ENCODE results near the gene CPA2.

The CPA2 gene

DNA sequence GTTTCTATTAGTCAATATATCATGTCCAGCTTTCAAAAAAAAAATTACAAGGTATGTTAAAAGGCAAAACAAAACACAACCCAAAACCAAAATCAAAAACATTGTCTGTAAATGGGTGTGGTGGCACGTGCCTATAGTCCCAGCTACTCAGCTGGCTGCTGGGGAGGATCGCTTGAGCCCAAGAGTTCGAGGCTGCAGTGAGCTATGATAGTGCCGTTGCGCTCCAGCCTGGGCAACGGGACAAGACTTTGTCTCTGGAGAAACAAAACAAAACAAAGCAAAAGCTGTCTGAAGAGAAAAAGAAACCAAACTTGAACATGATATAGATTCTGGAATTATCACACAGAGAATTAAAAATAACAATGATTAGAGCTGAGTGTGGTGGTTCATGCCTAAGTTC is 67.6 kb downstream of the CPA2 start:
- peaks cover 4% of the 10 kb centered on the region for H3K9me3 Mint-ChIP-seq
- peaks cover 71% of the 10 kb centered on the region for H3K4me1 Mint-ChIP-seq
- H3K27me3 Mint-ChIP-seq (ENCODE audit: low read depth) = no peaks in the 10 kb centered on the region
- H3K27ac Mint-ChIP-seq = peak overlapping the region; percentile 50 to 87 (median 80)
- H3K4me3 Mint-ChIP-seq = no peak overlapping the region
- TF ChIP-seq CTCF (IDR thresholded peaks at IDR 0.05; ENCODE audit: unreplicated experiment in 3 of 3) = no peak
- no peaks in the 10 kb centered on the region for H3K36me3 Mint-ChIP-seq (ENCODE audit: low read depth)

- no peak for TF ChIP-seq CTCF (IDR thresholded peaks at IDR 0.05; ENCODE audit: unreplicated experiment in 3 of 3)
- H3K4me3 Mint-ChIP-seq = no peak overlapping the region
Observed at GRCh38 chr7:130337410-130337971, 70.8 kb downstream of the CPA2 start.

DNA sequence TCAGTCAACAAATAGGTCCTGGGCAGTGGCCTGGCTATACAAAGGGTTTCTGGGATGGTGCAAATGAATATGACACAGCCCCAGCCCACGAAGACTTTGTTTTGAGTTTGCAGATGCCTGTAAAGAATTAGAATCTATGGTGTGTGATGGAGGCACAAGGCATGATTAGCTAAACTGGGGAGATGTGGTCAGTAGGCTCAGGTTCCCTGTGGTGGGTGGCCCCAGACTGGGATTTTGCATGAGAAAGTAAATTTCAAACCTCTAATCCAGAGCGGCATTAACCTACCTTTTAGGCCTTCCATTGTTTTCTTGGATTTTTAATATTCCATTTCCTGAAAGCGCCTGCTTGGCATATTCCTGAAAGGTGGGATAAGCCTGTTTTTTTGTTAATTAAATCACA is 71.6 kb downstream of the CPA2 start:
- no peak for TF ChIP-seq CTCF (IDR thresholded peaks at IDR 0.05; ENCODE audit: unreplicated experiment in 3 of 3)
- peaks cover 4% of the 10 kb centered on the region for H3K9me3 Mint-ChIP-seq
- peaks cover 36% of the 10 kb centered on the region for H3K4me1 Mint-ChIP-seq
- H3K36me3 Mint-ChIP-seq (ENCODE audit: low read depth) = no peaks in the 10 kb centered on the region
- H3K27ac Mint-ChIP-seq = peak overlapping the region; percentile 32 to 54 (median 36)
- no peaks in the 10 kb centered on the region for H3K27me3 Mint-ChIP-seq (ENCODE audit: low read depth)
- H3K4me3 Mint-ChIP-seq = no peak overlapping the region

More at GRCh38 chr7:130337410-130337971, 70.8 kb downstream of the CPA2 start:
- Mint-ChIP-seq H3K36me3 (ENCODE audit: low read depth) (no peaks in the 10 kb centered on the region), H3K9me3 (peaks cover 4% of the 10 kb centered on the region), H3K27ac (peak overlapping the region in 1 of 3 experiments; percentile 32), H3K4me1 (peaks cover 44% of the 10 kb centered on the region), H3K27me3 (ENCODE audit: low read depth) (no peaks in the 10 kb centered on the region)

Measured in nephron (organoid).